K562 (cell line): Measurements from ENCODE around the gene TIPARP.

ENCODE experiments used
- CHD4 ChIP-seq: fragments of 200-600 bp; sonication (generic); IDR thresholded peaks from 3 replicates; pipeline ENCODE4 v1.6.1; 2012; ENCODE audit warnings: low read depth, mild to moderate bottlenecking, mixed read lengths, low read length, inconsistent platforms; ENCODE audit not compliant: insufficient read depth, insufficient replicate concordance, poor library complexity, severe bottlenecking
- TBP ChIP-seq: optimal IDR thresholded peaks from 2 replicates; pipeline ENCODE3; 2011; ENCODE audit warnings: low read depth, low read length, improper control_type of control experiment
- YBX1 ChIP-seq: fragments of 450-650 bp; IDR thresholded peaks from 2 replicates; pipeline ENCODE4 v1.7.1; 2016; ENCODE audit warnings: mild to moderate bottlenecking
- TF ChIP-seq, protein P1 (sequence below), 3 experiments: IDR thresholded peaks in 2 of 3; conservative IDR thresholded peaks in 1 of 3; 2 replicates each; pipeline ENCODE4 v1.5.1; 2011 to 2012; ENCODE audit warnings: low read length in 3 of 3, mild to moderate bottlenecking in 3 of 3, control low read depth in 2 of 3, improper control_type of control experiment in 1 of 3, inconsistent platforms in 1 of 3, low read depth in 1 of 3, mixed read lengths in 1 of 3, moderate library complexity in 1 of 3; ENCODE audit not compliant: insufficient read depth in 2 of 3

DNA sequence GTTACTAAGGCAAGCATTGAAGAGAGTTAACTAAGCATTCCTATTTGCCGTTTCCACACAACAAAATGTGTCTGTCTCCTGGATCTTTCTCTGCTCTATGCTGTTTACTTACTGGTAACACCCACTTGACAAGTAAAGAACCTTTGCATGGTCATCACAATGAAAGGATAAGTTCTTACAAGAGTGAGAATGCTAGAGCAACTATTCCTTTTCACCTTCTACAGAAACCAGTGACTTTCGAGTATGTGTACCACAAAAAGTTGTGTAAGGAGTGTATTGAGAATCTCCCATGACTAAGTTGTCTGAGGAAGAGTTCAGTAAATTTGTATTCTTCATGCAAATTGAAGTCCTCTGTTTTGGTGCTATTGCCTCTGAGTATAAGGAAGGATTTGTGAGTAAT, 10.8 kb downstream of the TIPARP start:
- no peak for TF ChIP-seq CHD4
- no peak for TF ChIP-seq YBX1
- TF ChIP-seq, protein P1, sequence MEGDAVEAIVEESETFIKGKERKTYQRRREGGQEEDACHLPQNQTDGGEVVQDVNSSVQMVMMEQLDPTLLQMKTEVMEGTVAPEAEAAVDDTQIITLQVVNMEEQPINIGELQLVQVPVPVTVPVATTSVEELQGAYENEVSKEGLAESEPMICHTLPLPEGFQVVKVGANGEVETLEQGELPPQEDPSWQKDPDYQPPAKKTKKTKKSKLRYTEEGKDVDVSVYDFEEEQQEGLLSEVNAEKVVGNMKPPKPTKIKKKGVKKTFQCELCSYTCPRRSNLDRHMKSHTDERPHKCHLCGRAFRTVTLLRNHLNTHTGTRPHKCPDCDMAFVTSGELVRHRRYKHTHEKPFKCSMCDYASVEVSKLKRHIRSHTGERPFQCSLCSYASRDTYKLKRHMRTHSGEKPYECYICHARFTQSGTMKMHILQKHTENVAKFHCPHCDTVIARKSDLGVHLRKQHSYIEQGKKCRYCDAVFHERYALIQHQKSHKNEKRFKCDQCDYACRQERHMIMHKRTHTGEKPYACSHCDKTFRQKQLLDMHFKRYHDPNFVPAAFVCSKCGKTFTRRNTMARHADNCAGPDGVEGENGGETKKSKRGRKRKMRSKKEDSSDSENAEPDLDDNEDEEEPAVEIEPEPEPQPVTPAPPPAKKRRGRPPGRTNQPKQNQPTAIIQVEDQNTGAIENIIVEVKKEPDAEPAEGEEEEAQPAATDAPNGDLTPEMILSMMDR (IDR thresholded peaks at IDR 0.05 in 2 of 3, conservative IDR thresholded peaks at IDR 0.05 in 1 of 3; ENCODE audit: insufficient read depth in 2 of 3, low read depth in 1 of 3, low read length in 3 of 3) = no peak
- TF ChIP-seq TBP = no peak
